Fibroblast of lung (primary cell): Measurements from ENCODE around the gene TMBIM6. TPM values are rescaled to one million over a fixed set of nuclear protein-coding genes. Genes with fewer than 3 reads are reported as not detected.

Experiments used
- DNase-seq, 2 donors: peaks; one replicate each; pipeline versions ENCODE4 v3.0.0 to v3.0.0-alpha.2; 2010; ENCODE audit warnings: low read depth in 2 of 2
- H2AFZ ChIP-seq: 2 replicates; pipeline ENCODE4 v1.5.1; 2012; ENCODE audit warnings: low read length, control low read depth, inconsistent platforms
- H3K27ac ChIP-seq: 2 replicates; pipeline ENCODE4 v1.5.1; 2011; ENCODE audit warnings: low read length, control low read depth; ENCODE audit not compliant: insufficient read depth
- H3K27me3 ChIP-seq: 2 replicates; pipeline ENCODE4 v1.5.1; 2011; ENCODE audit warnings: mild to moderate bottlenecking, low read length; ENCODE audit not compliant: control insufficient read depth, insufficient read depth
- H3K36me3 ChIP-seq: 2 replicates; pipeline ENCODE4 v1.5.1; 2011; ENCODE audit warnings: low read length; ENCODE audit not compliant: control insufficient read depth, insufficient read depth
- H3K4me1 ChIP-seq: 2 replicates; pipeline ENCODE4 v1.5.1; 2011; ENCODE audit warnings: low read length; ENCODE audit not compliant: control insufficient read depth, insufficient read depth; ENCODE audit errors: extremely low read depth
- H3K4me2 ChIP-seq: 2 replicates; pipeline ENCODE4 v1.5.1; 2011; ENCODE audit warnings: low read length, control low read depth; ENCODE audit not compliant: insufficient read depth; ENCODE audit errors: extremely low read depth
- H3K4me3 ChIP-seq, 4 experiments: fragments of 200-600 bp in 1 of 4; sonication (generic) in 1 of 4; replicated peaks in 1 of 4; 2 replicates each; pipeline ENCODE4 v1.5.1; 2011 to 2016; ENCODE audit warnings: low read length in 4 of 4, low read depth in 3 of 4, mild to moderate bottlenecking in 3 of 4, control low read depth in 2 of 4, inconsistent platforms in 1 of 4, mixed read lengths in 1 of 4; ENCODE audit not compliant: insufficient read depth in 1 of 4; ENCODE audit errors: control extremely low read depth in 1 of 4
- H3K79me2 ChIP-seq: 2 replicates; pipeline ENCODE4 v1.5.1; 2012; ENCODE audit warnings: mild to moderate bottlenecking, low read length, inconsistent platforms; ENCODE audit not compliant: control insufficient read depth, insufficient read depth
- H3K9ac ChIP-seq: 2 replicates; pipeline ENCODE4 v1.5.1; 2011; ENCODE audit warnings: mild to moderate bottlenecking, low read length, control low read depth; ENCODE audit not compliant: insufficient read depth
- H3K9me3 ChIP-seq: 2 replicates; pipeline ENCODE4 v1.5.1; 2012; ENCODE audit warnings: low read depth, low read length; ENCODE audit not compliant: control insufficient read depth, insufficient read depth
- H4K20me1 ChIP-seq: 2 replicates; pipeline ENCODE4 v1.5.1; 2011; ENCODE audit warnings: low read length; ENCODE audit not compliant: control insufficient read depth, insufficient read depth; ENCODE audit errors: extremely low read depth
- EZH2 ChIP-seq: IDR thresholded peaks from 2 replicates; pipeline ENCODE4 v1.5.1; 2012; ENCODE audit warnings: low read length, control low read depth, mild to moderate bottlenecking; ENCODE audit errors: missing control alignments
- polyA plus RNA-seq, 2 donors: library from polyadenylated mRNA; depleted of rRNA in 1 of 2; stranded (reverse) in 1 of 2; unstranded in 1 of 2; fragments of >200 nt; gene quantifications; 2 replicates each; pipeline ENCODE4 v1.2.1, GENCODE V29; 2011 to 2012; ENCODE audit warnings: missing spikeins in 1 of 2
- total RNA-seq: library from RNA; depleted of rRNA; stranded (reverse); fragments of >200 nt; gene quantifications from 2 replicates; pipeline ENCODE4 v1.2.1, GENCODE V29; 2014
- TF ChIP-seq, protein P1 (sequence below), 2 donors: IDR thresholded peaks in 1 of 2; conservative IDR thresholded peaks in 1 of 2; 1 replicate in 1 of 2; 2 replicates in 1 of 2; pipeline ENCODE4 v1.5.1; 2011 to 2012; ENCODE audit warnings: low read length in 2 of 2, control low read depth in 1 of 2, inconsistent platforms in 1 of 2, low read depth in 1 of 2, mild to moderate bottlenecking in 1 of 2

TMBIM6 gene
- total and polyA plus RNA-seq, 2 donors (not counting 1 experiment from before 2014, with no cell fraction given): 432 to 879 TPM

DNA sequence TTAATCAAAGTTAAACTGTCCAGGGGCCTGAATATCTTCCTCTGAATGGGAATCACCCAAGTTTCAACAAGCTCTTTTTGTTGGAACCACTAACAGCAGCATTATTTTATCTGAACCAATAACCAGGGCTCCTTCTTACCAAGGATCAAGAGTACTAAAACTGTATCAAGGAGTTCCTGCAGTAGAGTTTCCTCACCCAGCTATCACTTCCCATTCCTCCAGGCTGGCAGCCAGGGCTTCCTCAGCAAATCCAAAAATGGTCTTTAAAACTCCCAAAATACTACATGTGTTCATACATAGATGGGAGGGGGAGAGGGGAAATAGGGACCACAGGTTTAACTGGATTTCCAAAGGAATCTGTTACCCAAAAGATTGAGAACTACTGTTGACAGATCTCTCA, 44.6 kb upstream of the TMBIM6 start:
- no peak for DNase-seq
- no peak overlapping the region for H3K9ac ChIP-seq

DNA sequence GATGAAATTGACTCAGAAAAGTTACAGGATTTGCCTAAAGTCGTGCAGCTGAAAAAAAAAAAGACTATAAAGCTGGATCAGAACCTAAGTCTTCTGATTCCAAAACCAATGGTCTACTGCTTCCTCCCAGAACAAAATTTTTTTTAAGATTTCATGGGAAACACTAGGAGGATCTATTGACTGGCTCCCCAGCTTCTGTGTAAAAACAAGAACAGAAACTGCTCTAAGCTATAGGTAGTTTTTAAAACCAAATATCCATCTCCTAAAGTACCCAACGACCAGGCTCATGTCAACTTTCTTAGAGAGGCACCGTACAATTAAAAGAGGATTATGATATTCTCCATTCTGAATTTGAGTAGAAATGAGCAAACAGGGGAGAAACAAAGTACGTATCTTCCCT, 43.5 kb upstream of the TMBIM6 start:
- no peaks in the 10 kb centered on the region for H3K9me3 ChIP-seq
- H3K27ac ChIP-seq: no peak overlapping the region
- no peak overlapping the region for H3K4me2 ChIP-seq
- TF ChIP-seq EZH2: no peak
- TF ChIP-seq, protein P1, sequence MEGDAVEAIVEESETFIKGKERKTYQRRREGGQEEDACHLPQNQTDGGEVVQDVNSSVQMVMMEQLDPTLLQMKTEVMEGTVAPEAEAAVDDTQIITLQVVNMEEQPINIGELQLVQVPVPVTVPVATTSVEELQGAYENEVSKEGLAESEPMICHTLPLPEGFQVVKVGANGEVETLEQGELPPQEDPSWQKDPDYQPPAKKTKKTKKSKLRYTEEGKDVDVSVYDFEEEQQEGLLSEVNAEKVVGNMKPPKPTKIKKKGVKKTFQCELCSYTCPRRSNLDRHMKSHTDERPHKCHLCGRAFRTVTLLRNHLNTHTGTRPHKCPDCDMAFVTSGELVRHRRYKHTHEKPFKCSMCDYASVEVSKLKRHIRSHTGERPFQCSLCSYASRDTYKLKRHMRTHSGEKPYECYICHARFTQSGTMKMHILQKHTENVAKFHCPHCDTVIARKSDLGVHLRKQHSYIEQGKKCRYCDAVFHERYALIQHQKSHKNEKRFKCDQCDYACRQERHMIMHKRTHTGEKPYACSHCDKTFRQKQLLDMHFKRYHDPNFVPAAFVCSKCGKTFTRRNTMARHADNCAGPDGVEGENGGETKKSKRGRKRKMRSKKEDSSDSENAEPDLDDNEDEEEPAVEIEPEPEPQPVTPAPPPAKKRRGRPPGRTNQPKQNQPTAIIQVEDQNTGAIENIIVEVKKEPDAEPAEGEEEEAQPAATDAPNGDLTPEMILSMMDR (conservative IDR thresholded peaks at IDR 0.05 in 1 of 2, IDR thresholded peaks at IDR 0.05 in 1 of 2; ENCODE audit: low read depth in 1 of 2, low read length in 2 of 2): no peak
- H3K4me3 ChIP-seq: no peak overlapping the region
- H3K4me1 ChIP-seq: peaks cover 7% of the 10 kb centered on the region
- H3K36me3 ChIP-seq: no peaks in the 10 kb centered on the region
- no peaks in the 10 kb centered on the region for H4K20me1 ChIP-seq
- H2AFZ ChIP-seq: no peak overlapping the region
- no peak overlapping the region for H3K9ac ChIP-seq
- DNase-seq: no peak
- H3K27me3 ChIP-seq: no peaks in the 10 kb centered on the region
- peaks cover 9% of the 10 kb centered on the region for H3K79me2 ChIP-seq

More for the DNA sequence above, 44.6 kb upstream of the TMBIM6 start:
- Histone ChIP-seq H3K79me2 (peaks cover 2% of the 10 kb centered on the region), H3K27ac (no peak overlapping the region), H3K4me1 (peaks cover 7% of the 10 kb centered on the region), H3K36me3 (no peaks in the 10 kb centered on the region), H3K4me2 (no peak overlapping the region), H2AFZ (no peak overlapping the region), H3K27me3 (no peaks in the 10 kb centered on the region), H3K4me3 (no peak overlapping the region), H3K9me3 (no peaks in the 10 kb centered on the region), H4K20me1 (no peaks in the 10 kb centered on the region)
- TF ChIP-seq EZH2: no peak
- TF ChIP-seq, protein P1 (conservative IDR thresholded peaks at IDR 0.05 in 1 of 2, IDR thresholded peaks at IDR 0.05 in 1 of 2; ENCODE audit: low read depth in 1 of 2, low read length in 2 of 2): no peak

DNA sequence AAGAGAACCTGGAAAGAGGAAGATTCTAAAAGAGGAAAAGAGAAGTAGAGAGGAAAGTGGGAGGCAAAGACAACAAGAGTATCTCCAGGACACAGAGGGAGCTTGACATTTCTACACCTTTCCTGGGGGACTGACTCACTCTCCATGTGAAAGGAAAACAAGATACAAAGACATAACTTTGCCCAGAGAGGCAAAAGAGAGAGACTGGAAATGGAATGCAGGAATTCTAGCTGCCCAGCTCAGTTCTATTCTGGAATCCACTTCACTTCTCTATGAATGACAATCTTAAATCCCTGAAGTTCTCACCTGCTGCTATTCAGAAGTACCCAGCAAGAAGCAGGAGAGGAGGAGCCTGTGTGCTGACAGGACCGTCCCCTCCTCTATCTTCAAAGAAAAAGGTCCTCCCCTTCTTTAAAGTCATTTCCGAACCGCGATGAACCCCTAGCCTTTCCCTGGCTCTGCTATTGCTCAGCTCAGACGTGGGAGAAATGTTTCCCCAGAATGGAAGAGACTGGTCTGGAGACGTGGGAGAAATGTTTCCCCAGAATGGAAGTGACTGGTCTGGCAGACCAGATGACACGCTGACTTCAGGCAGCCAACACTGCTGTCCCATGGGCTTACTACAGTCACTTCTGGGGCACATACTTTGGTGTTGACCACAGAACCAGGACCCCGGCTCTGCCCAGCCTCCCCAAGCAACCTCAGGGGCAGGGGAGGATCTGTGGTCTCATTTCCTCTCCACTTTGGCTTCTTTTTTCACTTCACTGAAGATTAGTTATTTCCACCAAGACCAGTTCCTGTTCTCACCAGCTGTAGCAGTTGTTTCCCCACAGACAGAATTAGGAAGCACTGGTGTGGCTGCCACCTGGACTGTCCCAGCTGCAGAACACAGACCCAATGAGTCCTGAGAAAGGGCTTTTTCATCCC, 42.5 kb upstream of the TMBIM6 start:
- H3K9me3 ChIP-seq: no peaks in the 10 kb centered on the region
- H2AFZ ChIP-seq: no peak overlapping the region
- no peaks in the 10 kb centered on the region for H3K36me3 ChIP-seq
- H3K79me2 ChIP-seq: peaks cover 18% of the 10 kb centered on the region
- H3K27me3 ChIP-seq: no peaks in the 10 kb centered on the region
- peak overlapping the region; percentile 18 for H3K27ac ChIP-seq
- TF ChIP-seq, protein P1 (conservative IDR thresholded peaks at IDR 0.05 in 1 of 2, IDR thresholded peaks at IDR 0.05 in 1 of 2; ENCODE audit: low read depth in 1 of 2, low read length in 2 of 2): no peak
- no peak for TF ChIP-seq EZH2
- DNase-seq: peak; percentile 19 to 79
- H3K9ac ChIP-seq: no peak overlapping the region
- H4K20me1 ChIP-seq: no peaks in the 10 kb centered on the region
- H3K4me1 ChIP-seq: peaks cover 12% of the 10 kb centered on the region
- H3K4me2 ChIP-seq: peak overlapping the region; percentile 60
- H3K4me3 ChIP-seq: peak overlapping the region in 1 of 4 experiments; percentile 21
